T-helper 1 cell treated with Interleukin-12 subunit alpha and Interleukin-12 subunit beta and Interleukin-4 antibody, amounts not matched to agents 30 μg/mL and 1 μg/mL, for 36 hours (primary cell): ENCODE data around the gene RCOR2.

Experiments
- H3K27ac Mint-ChIP-seq: one replicate; pipeline ENCODE4 v1.8.0; 2021; ENCODE audit warnings: mild to moderate bottlenecking, mixed read lengths
- H3K27me3 Mint-ChIP-seq: one replicate; pipeline ENCODE4 v1.8.0; 2021; ENCODE audit warnings: low read depth, mixed read lengths
- H3K36me3 Mint-ChIP-seq: one replicate; pipeline ENCODE4 v1.8.0; 2021; ENCODE audit warnings: low read depth, mixed read lengths
- H3K4me1 Mint-ChIP-seq: one replicate; pipeline ENCODE4 v1.8.0; 2021; ENCODE audit warnings: low read depth, mixed read lengths
- H3K4me3 Mint-ChIP-seq: one replicate; pipeline ENCODE4 v1.8.0; 2021; ENCODE audit warnings: mild to moderate bottlenecking, moderate library complexity, mixed read lengths
- H3K9me3 Mint-ChIP-seq: one replicate; pipeline ENCODE4 v1.8.0; 2021; ENCODE audit warnings: mixed read lengths

The RCOR2 gene

GRCh38 chr11:63938479-63939396, 21.8 kb upstream of the RCOR2 start, which contains the start of gene NAA40:
NAA40 (plus strand) TSS chr11:63939002; CDS start chr11:63939097, 95 bp downstream.
- peak within 1 kb of the TSS; percentile 81 for H3K27ac Mint-ChIP-seq
- no peaks in the 10 kb centered on the region for H3K27me3 Mint-ChIP-seq
- peak within 1 kb of the TSS; percentile 92 for H3K4me3 Mint-ChIP-seq
- H3K4me1 Mint-ChIP-seq: peaks cover 22% of the 10 kb centered on the region
- H3K9me3 Mint-ChIP-seq: no peaks in the 10 kb centered on the region
- no peaks in the 10 kb centered on the region for H3K36me3 Mint-ChIP-seq

DNA sequence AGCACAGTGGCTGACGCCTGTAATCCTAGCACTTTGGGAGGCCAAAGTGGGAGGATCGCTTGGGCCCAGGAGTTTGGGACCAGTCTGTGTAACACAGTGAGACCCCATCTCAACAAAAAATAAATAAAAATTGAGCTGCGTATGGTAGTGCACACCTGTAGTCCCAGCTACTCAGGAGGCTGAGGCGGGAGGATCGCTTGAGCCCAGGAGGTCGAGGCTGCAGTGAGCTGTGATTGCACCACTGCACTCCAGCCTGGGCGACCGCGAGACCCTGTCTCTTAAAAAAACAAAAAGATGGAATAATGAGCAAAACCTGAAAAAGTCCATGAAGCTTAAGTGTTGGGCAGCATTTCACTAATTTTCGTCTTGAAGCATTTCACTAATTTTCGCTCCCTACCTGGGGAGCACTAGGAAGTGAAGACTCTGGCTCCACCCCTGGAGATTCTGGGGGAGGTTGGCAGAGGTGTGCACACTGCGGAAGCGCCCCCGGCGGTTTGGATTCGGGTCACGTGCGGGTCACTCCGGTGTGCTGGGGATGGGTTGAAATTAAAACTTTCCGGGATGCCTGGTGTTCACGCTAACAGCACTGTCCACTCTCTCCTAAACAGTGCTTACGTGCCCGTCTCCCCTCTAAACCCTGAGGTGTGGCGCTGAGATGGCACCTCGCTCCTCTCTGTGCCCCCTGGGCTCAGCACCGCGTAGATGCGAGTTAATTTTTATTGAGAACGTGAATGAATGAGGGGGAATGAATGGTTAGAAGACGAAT, 20.9 kb upstream of the RCOR2 start:
- H3K4me3 Mint-ChIP-seq: peak overlapping the region; percentile 92
- H3K27ac Mint-ChIP-seq: peak overlapping the region; percentile 81
- peaks cover 21% of the 10 kb centered on the region for H3K4me1 Mint-ChIP-seq
- no peaks in the 10 kb centered on the region for H3K9me3 Mint-ChIP-seq
- no peaks in the 10 kb centered on the region for H3K27me3 Mint-ChIP-seq
- no peaks in the 10 kb centered on the region for H3K36me3 Mint-ChIP-seq

DNA sequence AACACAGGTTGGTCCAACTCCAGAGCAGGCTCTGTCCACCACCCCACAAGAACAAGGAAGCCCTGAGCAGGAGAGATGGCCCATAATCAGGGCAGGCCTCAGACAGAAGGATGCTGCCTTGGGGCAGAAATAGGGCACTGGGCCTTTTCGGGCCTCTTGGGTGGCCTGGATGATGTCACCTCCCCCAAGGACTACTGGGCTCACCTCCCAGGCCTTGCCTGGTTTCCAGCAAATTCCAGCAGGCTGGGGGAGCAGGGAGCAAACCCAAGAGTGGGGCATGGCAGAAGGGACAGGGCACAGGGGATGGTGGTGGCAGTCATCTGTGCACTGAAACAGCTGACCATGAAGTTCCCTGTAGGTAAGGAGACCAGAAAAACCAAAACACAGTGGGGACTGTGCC, 16.5 kb upstream of the RCOR2 start:
- Mint-ChIP-seq H3K9me3 (no peaks in the 10 kb centered on the region), H3K4me3 (no peak overlapping the region), H3K27ac (no peak overlapping the region), H3K36me3 (no peaks in the 10 kb centered on the region), H3K27me3 (peaks cover 6% of the 10 kb centered on the region), H3K4me1 (peaks cover 7% of the 10 kb centered on the region)

DNA sequence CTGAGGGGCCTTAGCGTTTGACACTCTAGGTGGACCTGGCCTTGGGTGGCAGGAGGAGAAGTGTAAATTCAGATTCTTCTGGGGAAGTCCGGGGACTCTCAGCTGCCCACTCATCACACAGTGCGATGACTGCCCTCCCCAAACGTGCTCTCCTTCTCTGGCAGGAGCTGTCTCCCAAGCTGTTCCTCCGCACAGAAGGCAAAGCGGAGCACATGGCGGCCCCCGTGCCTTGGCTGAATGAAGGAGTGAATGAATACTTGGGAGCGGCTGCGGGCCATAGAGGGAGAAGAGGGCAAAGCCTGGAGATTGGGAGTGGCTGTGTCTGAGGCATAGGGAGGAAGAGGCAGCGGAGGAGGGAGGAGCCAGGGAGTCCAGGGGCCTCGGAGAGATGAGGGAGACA, 14.9 kb upstream of the RCOR2 start:
- Mint-ChIP-seq H3K36me3 (no peaks in the 10 kb centered on the region), H3K4me3 (no peak overlapping the region), H3K4me1 (no peaks in the 10 kb centered on the region), H3K9me3 (no peaks in the 10 kb centered on the region), H3K27ac (no peak overlapping the region), H3K27me3 (peaks cover 18% of the 10 kb centered on the region)

- Mint-ChIP-seq H3K27ac (no peak overlapping the region), H3K9me3 (no peaks in the 10 kb centered on the region), H3K36me3 (no peaks in the 10 kb centered on the region), H3K4me1 (no peaks in the 10 kb centered on the region), H3K4me3 (no peak overlapping the region), H3K27me3 (peaks cover 20% of the 10 kb centered on the region)
These were observed 14.1 kb upstream of the RCOR2 start for GRCh38 chr11:63931045-63931444.

- H3K27me3 Mint-ChIP-seq: peaks cover 25% of the 10 kb centered on the region
- H3K4me3 Mint-ChIP-seq: no peak overlapping the region
- no peaks in the 10 kb centered on the region for H3K9me3 Mint-ChIP-seq
- H3K4me1 Mint-ChIP-seq: no peaks in the 10 kb centered on the region
- no peaks in the 10 kb centered on the region for H3K36me3 Mint-ChIP-seq
- H3K27ac Mint-ChIP-seq: no peak overlapping the region
These were observed 12.7 kb upstream of the RCOR2 start for GRCh38 chr11:63929616-63930015.

- Mint-ChIP-seq H3K4me1 (peaks cover 3% of the 10 kb centered on the region), H3K4me3 (no peak overlapping the region), H3K36me3 (no peaks in the 10 kb centered on the region), H3K9me3 (no peaks in the 10 kb centered on the region), H3K27ac (no peak overlapping the region), H3K27me3 (peaks cover 45% of the 10 kb centered on the region)
These were observed 6.4 kb upstream of the RCOR2 start for GRCh38 chr11:63923319-63923718.

GRCh38 chr11:63922673-63923192, 5.8 kb upstream of the RCOR2 start:
- no peak overlapping the region for H3K27ac Mint-ChIP-seq

GRCh38 chr11:63920939-63921417, 4.0 kb upstream of the RCOR2 start:
- Mint-ChIP-seq H3K27me3 (peaks cover 38% of the 10 kb centered on the region), H3K4me3 (no peak overlapping the region), H3K36me3 (no peaks in the 10 kb centered on the region), H3K27ac (no peak overlapping the region), H3K4me1 (peaks cover 7% of the 10 kb centered on the region), H3K9me3 (no peaks in the 10 kb centered on the region)

More at GRCh38 chr11:63922673-63923192, 5.8 kb upstream of the RCOR2 start:
- H3K36me3 Mint-ChIP-seq: no peaks in the 10 kb centered on the region
- no peaks in the 10 kb centered on the region for H3K9me3 Mint-ChIP-seq
- no peak overlapping the region for H3K4me3 Mint-ChIP-seq
- peaks cover 4% of the 10 kb centered on the region for H3K4me1 Mint-ChIP-seq
- H3K27me3 Mint-ChIP-seq: peaks cover 41% of the 10 kb centered on the region

DNA sequence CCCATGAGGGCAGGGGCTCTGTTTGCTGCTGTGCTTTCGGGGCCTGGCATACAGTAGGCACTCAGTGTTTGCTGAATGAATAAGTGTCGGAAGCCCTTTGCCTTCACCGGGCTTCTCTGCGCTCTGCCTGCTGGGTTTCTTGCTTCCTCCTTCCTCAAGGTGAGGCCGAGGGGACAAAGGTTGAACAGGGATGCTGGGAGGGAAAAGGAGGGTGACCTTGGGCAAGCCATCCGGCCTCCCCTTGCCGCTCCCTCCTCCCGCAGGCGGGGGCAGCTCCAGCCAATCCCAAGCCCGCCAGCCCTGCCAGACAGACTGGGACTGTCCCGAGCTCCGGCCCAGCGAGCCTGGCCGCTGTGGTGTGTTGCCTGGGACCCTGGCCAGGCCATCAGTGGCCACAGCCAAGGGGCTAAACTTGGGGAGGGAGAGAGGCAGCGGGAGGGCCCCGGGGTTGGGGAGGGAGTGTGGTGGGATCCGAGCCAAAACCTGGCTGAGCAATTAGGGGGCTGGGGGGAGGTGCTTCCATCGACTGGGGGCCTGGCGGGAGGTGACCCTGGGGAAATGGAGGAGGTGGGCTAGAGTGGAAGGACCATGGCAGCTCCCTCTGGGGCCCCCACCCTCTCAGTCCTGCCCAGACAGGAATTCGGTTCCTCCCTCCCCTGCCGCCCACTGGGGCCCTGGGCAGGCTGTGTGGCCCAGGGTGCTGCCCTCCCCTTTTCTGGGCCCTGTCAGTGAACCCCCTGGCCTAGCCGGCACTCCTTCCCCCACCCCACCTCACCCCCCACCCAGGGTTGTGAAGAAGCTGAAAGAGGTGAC, 3.4 kb upstream of the RCOR2 start:
- Mint-ChIP-seq H3K4me1 (peaks cover 7% of the 10 kb centered on the region), H3K4me3 (no peak overlapping the region), H3K36me3 (no peaks in the 10 kb centered on the region), H3K27ac (no peak overlapping the region), H3K27me3 (peaks cover 36% of the 10 kb centered on the region), H3K9me3 (no peaks in the 10 kb centered on the region)

DNA sequence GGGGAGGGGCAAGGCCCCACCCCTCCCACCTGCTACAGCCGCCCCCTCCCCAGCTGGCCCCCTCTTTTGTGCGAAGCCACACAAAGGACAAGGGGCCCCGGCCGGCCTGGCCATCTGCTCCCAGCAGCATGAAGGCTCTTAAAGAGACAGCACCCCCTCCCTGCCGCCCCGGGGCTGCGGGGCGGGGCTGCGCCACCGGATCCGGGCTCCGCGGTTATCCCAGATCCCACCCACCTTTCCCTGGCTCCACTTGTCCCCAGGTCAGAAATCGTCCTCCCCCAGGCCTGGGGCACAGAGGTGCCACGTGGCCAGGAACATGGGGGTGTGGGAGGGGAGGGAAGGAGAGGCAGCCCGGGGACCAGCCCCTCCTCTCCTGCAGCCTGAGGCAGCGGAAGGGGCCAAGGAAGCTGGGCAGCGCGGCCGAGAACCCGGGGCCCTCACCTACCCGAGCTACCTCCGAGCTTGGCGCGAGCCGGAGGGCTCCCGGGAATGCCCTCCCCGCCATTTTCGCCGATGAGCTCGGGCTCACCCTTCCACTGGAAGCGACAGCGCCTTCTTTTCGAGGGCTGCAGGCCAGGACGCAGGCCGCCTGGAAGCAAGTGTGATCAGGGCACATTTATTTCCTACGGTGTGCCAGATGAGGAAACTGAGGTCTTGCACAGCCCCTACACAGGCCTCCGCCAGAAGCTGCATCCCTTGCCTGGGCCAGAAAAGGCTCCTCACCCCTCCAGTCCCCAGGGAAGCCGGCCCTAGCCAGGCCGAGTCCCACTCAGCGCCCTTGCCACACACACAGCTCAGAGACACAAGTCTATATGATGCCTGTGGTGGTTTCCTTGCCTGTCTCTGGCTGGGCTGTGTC, 2.5 kb upstream of the RCOR2 start:
- H3K4me3 Mint-ChIP-seq: no peak overlapping the region
- no peaks in the 10 kb centered on the region for H3K9me3 Mint-ChIP-seq
- no peaks in the 10 kb centered on the region for H3K36me3 Mint-ChIP-seq
- no peak overlapping the region for H3K27ac Mint-ChIP-seq
- H3K4me1 Mint-ChIP-seq: peaks cover 7% of the 10 kb centered on the region
- peaks cover 34% of the 10 kb centered on the region for H3K27me3 Mint-ChIP-seq

- Mint-ChIP-seq H3K36me3 (no peaks in the 10 kb centered on the region), H3K27ac (peak overlapping the region; percentile 26), H3K4me3 (peak overlapping the region; percentile 50), H3K4me1 (peaks cover 7% of the 10 kb centered on the region), H3K9me3 (no peaks in the 10 kb centered on the region), H3K27me3 (peaks cover 32% of the 10 kb centered on the region)
These were observed 1.7 kb upstream of the RCOR2 start for GRCh38 chr11:63918507-63919191.
